Caki2 (cell line): Measurements from ENCODE around the gene ALDH1L1. TPM values are rescaled to one million over a fixed set of nuclear protein-coding genes. Genes with fewer than 3 reads are reported as not detected.

Experiments used
- DNase-seq: peaks from one replicate; pipeline ENCODE4 v3.0.0-alpha.2; 2015; ENCODE audit warnings: low read depth
- in situ Hi-C: cut with HindIII; loops from 2 replicates; pipeline ENCODE4 v1.10.0; 2016; ENCODE audit warnings: low sequenced_read_pairs, low pct_unique_long_range_greater_than_20kb, mixed read lengths
- total RNA-seq: library from RNA; depleted of rRNA; stranded (reverse); fragments of >200 nt; shearing (Covaris generic); gene quantifications from 2 replicates; pipeline ENCODE4 v1.2.3, GENCODE V29; 2014; ENCODE audit warnings: low replicate concordance

The ALDH1L1 gene
- total RNA-seq, 1 experiment from 2014 or later: 5.9 TPM

DNA sequence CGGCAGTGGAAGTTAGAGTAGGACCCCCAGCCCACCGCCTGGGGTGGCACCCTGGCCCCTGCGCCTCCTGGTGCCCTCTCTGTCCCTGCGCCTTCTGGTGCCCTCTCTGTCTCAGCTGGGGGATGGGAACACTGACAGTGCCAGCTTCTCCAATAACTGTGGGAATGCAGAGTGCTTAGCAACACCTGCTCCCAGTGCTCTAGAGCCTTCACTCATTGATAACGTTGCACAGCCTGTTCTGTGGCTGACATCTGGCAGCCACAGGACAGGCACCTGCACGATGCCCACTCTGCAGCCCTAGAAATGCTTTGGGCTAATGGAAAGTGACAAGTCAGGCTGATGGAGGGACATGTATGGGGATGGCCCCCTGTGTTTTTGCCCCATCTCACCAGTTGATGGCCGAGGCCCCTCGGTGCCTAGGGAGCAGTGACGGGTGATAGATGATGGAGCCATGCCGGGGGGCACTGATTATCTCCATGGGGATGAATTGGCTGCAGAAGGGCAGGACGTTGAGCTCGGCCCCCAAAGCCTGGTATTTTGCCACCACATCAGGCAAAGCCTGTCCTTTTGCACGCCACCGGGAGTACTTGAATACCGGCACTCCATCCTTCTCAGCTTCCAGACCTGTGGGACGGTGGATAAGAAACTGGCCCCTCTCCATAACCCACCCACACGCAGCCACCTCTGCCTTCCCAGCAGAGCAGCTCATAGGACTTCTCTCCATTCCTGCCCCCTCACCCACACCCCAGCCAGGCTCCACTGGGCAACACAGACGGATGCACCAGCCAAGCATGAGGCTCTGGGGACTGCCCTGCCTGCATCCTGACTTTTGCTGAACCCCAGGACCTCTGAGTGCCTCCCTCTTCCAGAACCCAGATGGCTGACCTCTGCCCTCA is 22.1 kb downstream of the ALDH1L1 start:
- no peak for DNase-seq
- in situ Hi-C loops: no loop called here

GRCh38 chr3:126157083-126157768 is 23.2 kb downstream of the ALDH1L1 start:
- DNase-seq: no peak
- in situ Hi-C loops: no loop called here

- in situ Hi-C loops: no loop called here
- no peak for DNase-seq
Measured at GRCh38 chr3:126156468-126156867, 23.9 kb downstream of the ALDH1L1 start.

GRCh38 chr3:126155819-126156218 is 24.6 kb downstream of the ALDH1L1 start:
- no peak for DNase-seq
- in situ Hi-C loops: no loop called here

DNA sequence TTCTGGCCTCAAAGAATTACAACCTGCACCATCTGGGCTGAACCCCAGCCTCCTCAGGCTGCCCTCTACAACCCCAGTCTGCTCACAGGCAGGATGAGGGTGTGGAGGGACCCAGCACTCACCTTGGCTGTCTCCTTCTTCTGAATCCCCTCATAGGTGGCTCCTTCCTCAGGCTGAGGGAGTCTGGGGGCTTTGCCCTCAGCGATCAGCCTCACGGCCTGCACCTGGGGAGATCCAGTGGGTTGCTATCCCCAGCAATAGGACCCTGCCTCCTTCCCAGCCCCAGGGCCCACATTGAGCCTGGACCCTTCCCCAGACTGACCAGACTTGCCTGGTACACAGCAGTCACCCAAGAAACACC is 25.1 kb downstream of the ALDH1L1 start:
- DNase-seq: no peak
- in situ Hi-C loops: no loop called here

DNA sequence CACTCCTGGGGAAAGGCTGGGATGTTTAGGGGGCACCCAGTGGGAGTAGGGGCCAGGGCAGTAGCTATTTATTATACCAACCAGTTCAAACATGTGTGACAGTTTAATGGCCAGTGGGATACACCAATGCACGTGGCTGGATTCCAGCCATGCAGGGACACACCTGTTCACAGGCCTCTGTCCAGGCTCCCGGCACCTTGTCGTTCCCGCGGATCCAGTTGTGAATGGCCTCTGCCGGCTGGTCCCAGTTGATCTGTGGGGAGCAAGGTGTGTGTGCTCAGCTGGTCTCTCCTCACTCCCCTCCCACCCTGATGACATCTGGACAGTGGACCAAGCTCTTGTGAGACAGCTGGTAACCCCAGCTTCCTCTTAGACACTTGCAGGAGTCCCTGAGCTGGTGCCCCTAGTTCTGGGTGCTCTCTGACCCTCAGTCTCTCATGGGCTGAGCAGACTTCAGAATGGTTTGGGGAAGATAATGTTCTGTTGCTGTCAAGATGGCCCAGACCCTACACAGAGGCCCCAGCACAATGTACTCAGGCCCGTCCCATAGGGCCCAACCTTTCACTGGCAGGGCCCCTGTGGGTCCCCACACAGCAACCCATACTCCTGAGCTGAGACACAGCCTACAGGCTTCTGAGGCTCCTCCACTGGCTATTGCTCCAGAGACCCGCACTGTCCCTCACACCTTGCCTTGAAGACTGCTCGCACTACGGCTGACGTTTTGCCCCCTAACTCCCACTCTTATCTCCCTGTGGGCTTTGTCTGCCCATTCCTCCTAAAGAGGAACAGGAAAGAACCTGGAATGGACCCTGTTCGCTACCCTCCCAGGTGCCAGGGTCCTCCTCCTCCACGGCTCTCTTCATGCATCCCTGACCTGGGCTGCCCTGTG is 25.8 kb downstream of the ALDH1L1 start:
- in situ Hi-C loops: no loop called here
- DNase-seq: no peak

DNA sequence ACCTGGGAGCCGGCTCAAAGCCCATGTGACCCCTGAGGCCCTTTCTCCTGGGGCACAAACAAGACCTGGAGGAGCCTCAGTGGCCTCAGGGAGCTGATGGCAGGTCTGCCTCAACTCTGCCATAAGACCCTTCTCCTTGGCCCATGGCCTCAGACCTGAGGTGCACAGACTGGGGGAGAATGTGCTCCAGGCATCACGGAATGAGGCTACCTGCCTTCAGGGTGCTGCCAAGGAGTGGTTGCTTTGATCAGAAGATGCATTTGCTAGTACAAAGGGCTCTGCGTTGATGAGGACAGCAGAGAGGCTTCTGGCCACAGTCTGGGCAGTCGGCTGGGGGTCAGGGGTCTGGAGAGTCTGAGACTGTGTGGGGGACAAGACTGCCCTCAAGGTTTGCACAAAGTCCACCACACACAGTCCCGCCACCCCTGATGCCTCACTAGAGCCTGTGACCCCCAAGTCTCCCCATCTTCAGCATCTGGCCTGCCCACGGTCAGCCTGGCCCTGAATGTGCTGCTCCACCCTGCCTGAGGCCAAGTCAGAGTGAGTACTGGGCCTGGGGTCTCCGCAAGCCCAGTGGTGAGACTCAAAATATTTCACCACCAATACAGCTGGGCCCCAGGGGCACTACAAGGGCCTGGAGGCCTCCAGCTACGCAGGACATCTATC is 26.6 kb downstream of the ALDH1L1 start:
- in situ Hi-C loops: no loop called here
- no peak for DNase-seq

GRCh38 chr3:126152901-126153694 is 27.3 kb downstream of the ALDH1L1 start:
- in situ Hi-C loops: no loop called here

DNA sequence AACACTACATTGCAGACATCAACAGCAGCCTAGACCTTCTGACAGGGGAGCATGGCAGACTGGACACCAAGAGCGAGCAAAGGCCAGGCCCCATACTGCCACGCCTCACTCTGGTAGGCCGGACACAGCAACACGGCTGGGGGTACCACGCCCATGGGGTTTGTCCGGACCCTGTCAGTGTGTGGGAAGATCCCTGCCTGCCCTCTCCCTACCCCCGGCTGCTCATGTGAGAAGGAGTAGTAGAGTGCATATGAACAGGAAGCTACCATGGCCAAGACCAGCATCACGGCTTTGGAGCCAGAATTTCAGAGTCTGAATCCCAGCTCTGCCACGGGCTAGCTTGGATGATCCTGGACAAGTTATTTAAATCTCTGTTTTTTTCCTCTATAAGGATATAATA is 27.9 kb downstream of the ALDH1L1 start:
- in situ Hi-C loops: no loop called here
- no peak for DNase-seq

More at GRCh38 chr3:126152901-126153694, 27.3 kb downstream of the ALDH1L1 start:
- no peak for DNase-seq

DNA sequence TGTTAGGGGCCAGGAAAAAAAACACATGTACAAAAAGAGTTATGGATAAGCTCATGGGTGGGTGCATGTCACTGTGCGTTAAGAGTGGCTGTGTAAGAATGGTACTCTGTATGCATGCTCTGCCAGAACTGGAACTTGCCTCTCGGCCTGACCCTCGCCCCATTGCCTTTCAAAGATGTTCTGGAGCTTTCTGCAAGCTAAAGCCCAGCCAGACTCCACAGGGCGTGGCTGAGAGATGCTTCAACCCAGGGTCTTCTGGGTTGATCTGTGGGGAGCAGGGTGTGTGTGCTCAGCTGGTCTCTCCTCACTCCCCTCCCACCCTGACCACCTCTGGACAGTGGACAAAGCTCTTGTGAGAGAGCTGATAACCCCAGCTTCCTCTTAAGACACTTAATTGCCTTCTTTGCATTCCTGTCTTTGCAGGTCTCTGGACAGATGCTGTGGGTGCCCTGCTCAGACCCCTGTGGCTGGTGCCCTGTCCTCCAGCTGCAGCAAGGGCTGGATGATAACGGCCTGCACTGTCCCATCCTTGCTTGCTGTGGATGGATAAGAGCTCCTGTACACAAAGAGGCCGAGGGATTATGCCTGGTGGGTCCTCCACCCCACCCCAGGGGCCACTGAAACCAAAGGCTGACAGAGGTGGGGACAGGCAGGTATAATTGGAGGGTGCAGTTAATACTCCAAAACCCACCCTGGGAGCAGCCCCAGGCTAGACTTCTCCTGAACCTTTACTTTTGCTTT is 28.7 kb downstream of the ALDH1L1 start:
- no peak for DNase-seq
- in situ Hi-C loops: no loop called here

DNA sequence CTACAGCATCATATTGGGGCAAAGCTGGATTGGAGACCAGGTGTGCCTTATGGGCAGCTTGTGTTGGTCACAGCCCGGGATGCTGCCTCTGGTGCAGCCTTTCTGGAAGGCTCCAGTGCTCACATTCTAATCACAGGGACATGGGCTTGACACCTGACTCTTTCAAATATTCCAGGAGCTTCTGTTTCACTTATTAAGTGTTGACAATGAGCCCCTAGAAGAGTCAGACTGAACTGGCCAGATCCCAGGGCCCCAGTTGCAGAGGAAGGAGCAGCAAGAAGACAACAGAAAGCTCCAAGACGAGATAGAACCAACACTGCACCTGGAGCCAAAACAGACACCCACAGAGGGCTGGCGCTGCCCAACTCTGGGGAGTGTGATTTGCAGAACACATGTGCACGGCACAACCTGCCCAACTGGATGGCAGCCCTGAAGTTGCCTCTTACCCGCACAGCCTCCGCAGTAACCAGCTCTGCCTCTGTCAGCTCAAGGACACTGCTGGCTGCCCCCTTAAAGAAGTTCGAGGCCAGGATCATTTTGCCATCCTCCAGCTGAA is 30.3 kb downstream of the ALDH1L1 start:
- no peak for DNase-seq
- in situ Hi-C loops: no loop called here

- DNase-seq: no peak
- in situ Hi-C loops: no loop called here
Measured at GRCh38 chr3:126149256-126149902, 31.0 kb downstream of the ALDH1L1 start.

DNA sequence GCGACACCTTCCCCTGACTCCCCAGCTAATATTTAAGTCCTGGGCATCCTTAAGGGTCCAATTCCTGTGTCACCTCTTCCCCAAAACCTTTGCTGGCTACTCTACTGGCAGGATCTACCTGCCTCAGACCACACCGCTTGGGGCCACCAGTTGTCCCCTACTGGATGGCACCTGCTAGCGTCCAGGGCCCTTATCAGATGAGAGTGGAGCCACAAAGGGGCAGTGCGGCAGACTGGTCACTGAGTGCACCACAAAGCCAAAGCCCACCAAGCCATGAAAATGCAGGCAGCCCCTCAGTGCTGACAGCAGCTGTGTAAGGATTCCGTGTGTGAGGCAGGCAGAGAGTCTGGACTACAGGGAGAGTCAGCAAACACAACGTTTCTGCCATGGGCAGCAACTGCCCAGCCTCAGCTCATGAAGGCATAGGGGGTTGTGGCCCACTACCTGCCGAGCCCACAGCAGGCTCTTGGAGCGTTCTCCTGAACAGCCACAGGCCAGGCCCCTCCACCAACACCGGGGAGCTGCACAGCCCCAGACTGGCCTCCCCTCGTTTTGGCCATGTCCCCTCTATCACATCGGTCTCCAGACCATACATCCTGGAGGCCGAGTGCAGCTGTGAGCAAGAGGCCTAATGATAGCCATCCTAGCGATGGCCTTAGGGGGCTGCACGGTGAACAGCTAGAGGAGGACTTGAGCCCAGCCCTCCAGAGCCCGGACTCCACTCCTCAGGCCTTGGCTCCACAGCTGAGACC is 32.3 kb downstream of the ALDH1L1 start:
- in situ Hi-C loops: no loop called here
- DNase-seq: no peak

GRCh38 chr3:126147147-126147931 is 33.0 kb downstream of the ALDH1L1 start:
- no peak for DNase-seq
- in situ Hi-C loops: no loop called here
